GM08714 (cell line): ENCODE results near the gene KCNMB2.

Source experiments
- H3K4me3 ChIP-seq: fragments of 200-500 bp; sonication (Bioruptor generic); 2 replicates; pipeline ENCODE4 v1.5.1; 2014; ENCODE audit warnings: mild to moderate bottlenecking, low read length, inconsistent platforms
- ZNF274 ChIP-seq: IDR thresholded peaks from 2 replicates; pipeline ENCODE4 v1.6.1; 2012; ENCODE audit warnings: mild to moderate bottlenecking, low read depth, low read length

Gene KCNMB2

GRCh38 chr3:178536211-178537079 is at the start of gene KCNMB2:
TSS of gene KCNMB2 (plus strand) at chr3:178536436.
- TF ChIP-seq ZNF274: no peak
- H3K4me3 ChIP-seq: peak within 1 kb of the TSS; percentile 19; the same call in 1 of the 2 replicates

GRCh38 chr3:178486903-178487302 is 49.3 kb upstream of the KCNMB2 start:
- no peak for TF ChIP-seq ZNF274
- no peak overlapping the region for H3K4me3 ChIP-seq

GRCh38 chr3:178487752-178488151 is 48.5 kb upstream of the KCNMB2 start:
- TF ChIP-seq ZNF274: no peak

GRCh38 chr3:178491751-178492150 is 44.5 kb upstream of the KCNMB2 start:
- no peak for TF ChIP-seq ZNF274

More at GRCh38 chr3:178487752-178488151, 48.5 kb upstream of the KCNMB2 start:
- H3K4me3 ChIP-seq: no peak overlapping the region

GRCh38 chr3:178492491-178492890 is 43.7 kb upstream of the KCNMB2 start:
- H3K4me3 ChIP-seq: no peak overlapping the region
- no peak for TF ChIP-seq ZNF274

More at GRCh38 chr3:178491751-178492150, 44.5 kb upstream of the KCNMB2 start:
- H3K4me3 ChIP-seq: no peak overlapping the region

GRCh38 chr3:178494386-178494785 is 41.9 kb upstream of the KCNMB2 start:
- no peak for TF ChIP-seq ZNF274

GRCh38 chr3:178496911-178497310 is 39.3 kb upstream of the KCNMB2 start:
- TF ChIP-seq ZNF274: no peak
- no peak overlapping the region for H3K4me3 ChIP-seq

More at GRCh38 chr3:178494386-178494785, 41.9 kb upstream of the KCNMB2 start:
- H3K4me3 ChIP-seq: no peak overlapping the region

- H3K4me3 ChIP-seq: no peak overlapping the region
- TF ChIP-seq ZNF274: no peak
Measured at GRCh38 chr3:178498871-178499270, 37.4 kb upstream of the KCNMB2 start.

- H3K4me3 ChIP-seq: no peak overlapping the region
- TF ChIP-seq ZNF274: no peak
Measured at GRCh38 chr3:178500631-178501030, 35.6 kb upstream of the KCNMB2 start.

GRCh38 chr3:178504128-178504527 is 32.1 kb upstream of the KCNMB2 start:
- TF ChIP-seq ZNF274: no peak
- H3K4me3 ChIP-seq: no peak overlapping the region

- no peak overlapping the region for H3K4me3 ChIP-seq
- no peak for TF ChIP-seq ZNF274
Measured at GRCh38 chr3:178505832-178506231, 30.4 kb upstream of the KCNMB2 start.

GRCh38 chr3:178507507-178508442 is 28.5 kb upstream of the KCNMB2 start:
- no peak overlapping the region for H3K4me3 ChIP-seq
- TF ChIP-seq ZNF274: no peak

- TF ChIP-seq ZNF274: no peak
Measured at GRCh38 chr3:178508443-178508825, 27.8 kb upstream of the KCNMB2 start.

GRCh38 chr3:178510496-178510895 is 25.7 kb upstream of the KCNMB2 start:
- H3K4me3 ChIP-seq: no peak overlapping the region
- no peak for TF ChIP-seq ZNF274

More at GRCh38 chr3:178508443-178508825, 27.8 kb upstream of the KCNMB2 start:
- H3K4me3 ChIP-seq: no peak overlapping the region

- H3K4me3 ChIP-seq: no peak overlapping the region
- TF ChIP-seq ZNF274: no peak
Measured at GRCh38 chr3:178512647-178513046, 23.6 kb upstream of the KCNMB2 start.
